ENCODE data around the gene ECM2. TPM values are rescaled to one million over a fixed set of nuclear protein-coding genes. Genes with fewer than 3 reads are reported as not detected.

ECM2 gene
- total RNA-seq, 1 experiment from 2014 or later, result not detected

- Histone ChIP-seq H3K27ac (ENCODE audit: low read depth, low read length) (no peak overlapping the region), H3K4me1 (ENCODE audit: control insufficient read depth in 1 of 2, insufficient read depth in 2 of 2, low read length in 2 of 2) (no peaks in the 10 kb centered on the region), H3K9me2 (ENCODE audit: insufficient read depth) (no peaks in the 10 kb centered on the region), H3K4me3 (replicated peaks in 1 of 2; ENCODE audit: low read depth in 1 of 2, low read length in 2 of 2) (no peak overlapping the region), H3K9me3 (ENCODE audit: control insufficient read depth in 1 of 2, insufficient read depth in 1 of 2, low read depth in 1 of 2, low read length in 2 of 2) (no peaks in the 10 kb centered on the region), H2AFZ (ENCODE audit: low read depth, low read length, poor library complexity, severe bottlenecking) (no peak overlapping the region), H3K36me3 (ENCODE audit: control insufficient read depth in 1 of 2, insufficient read depth in 2 of 2, low read length in 2 of 2) (no peaks in the 10 kb centered on the region), H3K9ac (ENCODE audit: low read length) (no peak overlapping the region), H3K4me2 (ENCODE audit: low read length) (no peak overlapping the region), H3K79me2 (ENCODE audit: insufficient read depth, low read length) (no peaks in the 10 kb centered on the region), H4K20me1 (ENCODE audit: insufficient read depth) (no peaks in the 10 kb centered on the region), H3K27me3 (ENCODE audit: insufficient read depth, low read length) (no peaks in the 10 kb centered on the region)
- TF ChIP-seq, protein P1, sequence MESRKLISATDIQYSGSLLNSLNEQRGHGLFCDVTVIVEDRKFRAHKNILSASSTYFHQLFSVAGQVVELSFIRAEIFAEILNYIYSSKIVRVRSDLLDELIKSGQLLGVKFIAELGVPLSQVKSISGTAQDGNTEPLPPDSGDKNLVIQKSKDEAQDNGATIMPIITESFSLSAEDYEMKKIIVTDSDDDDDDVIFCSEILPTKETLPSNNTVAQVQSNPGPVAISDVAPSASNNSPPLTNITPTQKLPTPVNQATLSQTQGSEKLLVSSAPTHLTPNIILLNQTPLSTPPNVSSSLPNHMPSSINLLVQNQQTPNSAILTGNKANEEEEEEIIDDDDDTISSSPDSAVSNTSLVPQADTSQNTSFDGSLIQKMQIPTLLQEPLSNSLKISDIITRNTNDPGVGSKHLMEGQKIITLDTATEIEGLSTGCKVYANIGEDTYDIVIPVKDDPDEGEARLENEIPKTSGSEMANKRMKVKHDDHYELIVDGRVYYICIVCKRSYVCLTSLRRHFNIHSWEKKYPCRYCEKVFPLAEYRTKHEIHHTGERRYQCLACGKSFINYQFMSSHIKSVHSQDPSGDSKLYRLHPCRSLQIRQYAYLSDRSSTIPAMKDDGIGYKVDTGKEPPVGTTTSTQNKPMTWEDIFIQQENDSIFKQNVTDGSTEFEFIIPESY (IDR thresholded peaks at IDR 0.05; ENCODE audit: extremely low read depth, insufficient replicate concordance, low read length), result no peak
- TF ChIP-seq EZH2 (IDR thresholded peaks at IDR 0.05), result no peak
- TF ChIP-seq, protein P2, sequence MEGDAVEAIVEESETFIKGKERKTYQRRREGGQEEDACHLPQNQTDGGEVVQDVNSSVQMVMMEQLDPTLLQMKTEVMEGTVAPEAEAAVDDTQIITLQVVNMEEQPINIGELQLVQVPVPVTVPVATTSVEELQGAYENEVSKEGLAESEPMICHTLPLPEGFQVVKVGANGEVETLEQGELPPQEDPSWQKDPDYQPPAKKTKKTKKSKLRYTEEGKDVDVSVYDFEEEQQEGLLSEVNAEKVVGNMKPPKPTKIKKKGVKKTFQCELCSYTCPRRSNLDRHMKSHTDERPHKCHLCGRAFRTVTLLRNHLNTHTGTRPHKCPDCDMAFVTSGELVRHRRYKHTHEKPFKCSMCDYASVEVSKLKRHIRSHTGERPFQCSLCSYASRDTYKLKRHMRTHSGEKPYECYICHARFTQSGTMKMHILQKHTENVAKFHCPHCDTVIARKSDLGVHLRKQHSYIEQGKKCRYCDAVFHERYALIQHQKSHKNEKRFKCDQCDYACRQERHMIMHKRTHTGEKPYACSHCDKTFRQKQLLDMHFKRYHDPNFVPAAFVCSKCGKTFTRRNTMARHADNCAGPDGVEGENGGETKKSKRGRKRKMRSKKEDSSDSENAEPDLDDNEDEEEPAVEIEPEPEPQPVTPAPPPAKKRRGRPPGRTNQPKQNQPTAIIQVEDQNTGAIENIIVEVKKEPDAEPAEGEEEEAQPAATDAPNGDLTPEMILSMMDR (IDR thresholded peaks at IDR 0.05 in 2 of 3, conservative IDR thresholded peaks at IDR 0.05 in 1 of 3; ENCODE audit: borderline replicate concordance in 1 of 3, insufficient read depth in 1 of 3, low read depth in 2 of 3, low read length in 2 of 3), result no peak
- TF ChIP-seq ZFX (IDR thresholded peaks at IDR 0.05), result no peak
- TF ChIP-seq FOSL1 (IDR thresholded peaks at IDR 0.05; ENCODE audit: low read depth), result no peak
- TF ChIP-seq ZNF274 (IDR thresholded peaks at IDR 0.05; ENCODE audit: low read depth, low read length), result no peak
- no peak for TF ChIP-seq JUND (IDR thresholded peaks at IDR 0.05)
- no peak for TF ChIP-seq CBX3 (IDR thresholded peaks at IDR 0.05; ENCODE audit: low read depth)
- no peak for TF ChIP-seq CEBPB (IDR thresholded peaks at IDR 0.05; ENCODE audit: low read depth)
- TF ChIP-seq SIN3A (IDR thresholded peaks at IDR 0.05; ENCODE audit: low read depth), result no peak
- TF ChIP-seq YY1 (IDR thresholded peaks at IDR 0.05; ENCODE audit: extremely low read depth, insufficient replicate concordance, low read depth, low read length), result no peak
- TF ChIP-seq SP1 (IDR thresholded peaks at IDR 0.05; ENCODE audit: low read depth), result no peak
- intact Hi-C loops (cut with micrococcal nuclease), result no loop called here
- no peak for DNase-seq (ENCODE audit: low read depth, low spot score)
- no TSS peak for BruUV-seq (replicated peaks)
- CTCF ChIA-PET, result no interaction called here
- POLR2A ChIA-PET, result no interaction called here
- ATAC-seq, result no peak
- RAD21 ChIA-PET (ENCODE audit: low non-redundant PET in 1 of 2, low total read pairs in 2 of 2, uncharacterized antibody in 2 of 2, unreplicated experiment in 2 of 2), result no interaction called here
Observed at GRCh38 chr9:92538541-92538940, 2.8 kb upstream of the ECM2 start.

Data from HCT116 (cell line).